Measurements from ENCODE around the gene MPL. TPM values are rescaled to one million over a fixed set of nuclear protein-coding genes. Genes with fewer than 3 reads are reported as not detected.

MPL gene
- total RNA-seq, 1 experiment from 2014 or later = not detected

DNA sequence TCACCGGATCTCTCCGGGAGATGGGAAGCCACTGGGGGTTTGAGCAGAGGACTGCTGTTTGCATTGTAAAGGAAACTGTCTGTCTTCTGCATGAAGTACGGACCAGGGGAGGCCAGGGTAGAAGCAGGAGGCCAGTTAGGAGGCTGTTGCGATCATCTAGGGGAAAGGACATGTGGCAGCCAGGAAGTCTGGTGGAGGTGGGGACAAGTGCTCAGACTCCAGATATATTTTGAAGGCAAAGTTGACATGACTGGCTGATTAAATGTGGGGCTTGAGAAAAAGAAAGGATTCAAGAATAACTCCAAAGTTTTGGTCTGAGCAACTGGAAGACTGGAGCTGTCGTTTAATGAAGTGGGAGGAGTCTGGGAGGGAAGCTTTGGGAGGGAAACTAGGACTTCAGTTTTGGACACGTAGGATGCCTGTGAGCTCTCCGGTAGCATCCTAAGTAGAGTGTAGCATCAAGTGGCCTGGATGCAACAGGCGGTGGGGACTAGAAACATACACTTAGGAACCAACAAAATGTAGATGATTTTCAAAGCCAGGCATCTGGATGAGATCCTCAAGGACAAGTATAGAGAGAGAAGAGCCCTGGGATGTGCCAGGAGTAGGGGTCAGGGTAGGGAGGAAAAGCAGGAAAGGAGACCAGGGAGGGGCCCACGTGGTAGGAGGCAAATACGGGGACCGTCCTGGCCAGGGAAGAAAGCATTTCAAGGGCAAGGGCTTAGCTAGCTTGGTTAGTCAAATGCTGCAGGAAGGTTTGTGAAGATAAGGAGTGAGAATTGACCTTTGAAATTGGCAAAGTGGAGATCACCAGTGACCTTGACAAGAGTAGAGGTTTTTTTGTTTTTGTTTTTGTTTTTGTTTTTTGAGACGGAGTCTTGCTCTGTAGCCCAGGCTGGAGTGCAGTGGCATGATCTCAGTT, 48.6 kb upstream of the MPL start:
- Histone ChIP-seq H3K4me1 (ENCODE audit: control insufficient read depth in 1 of 2, insufficient read depth in 2 of 2, low read length in 2 of 2) (peaks cover 16 to 31% of the 10 kb centered on the region in 2 experiments; a peak in 3 of 4 replicates), H2AFZ (ENCODE audit: low read depth, low read length, poor library complexity, severe bottlenecking) (no peak overlapping the region), H3K27ac (ENCODE audit: low read depth, low read length) (no peak overlapping the region), H3K9me3 (ENCODE audit: control insufficient read depth in 1 of 2, insufficient read depth in 1 of 2, low read depth in 1 of 2, low read length in 2 of 2) (no peaks in the 10 kb centered on the region), H3K9ac (ENCODE audit: low read length) (no peak overlapping the region), H3K9me2 (ENCODE audit: insufficient read depth) (no peaks in the 10 kb centered on the region), H3K36me3 (ENCODE audit: control insufficient read depth in 1 of 2, insufficient read depth in 2 of 2, low read length in 2 of 2) (no peaks in the 10 kb centered on the region), H4K20me1 (ENCODE audit: insufficient read depth) (no peaks in the 10 kb centered on the region), H3K79me2 (ENCODE audit: insufficient read depth, low read length) (no peaks in the 10 kb centered on the region), H3K4me3 (replicated peaks in 1 of 2; ENCODE audit: low read depth in 1 of 2, low read length in 2 of 2) (no peak overlapping the region), H3K4me2 (ENCODE audit: low read length) (no peak overlapping the region), H3K27me3 (ENCODE audit: insufficient read depth, low read length) (0 out of 2 replicates have a peak, but pooled peaks cover 3% of the 10 kb centered on the region)
- no peak for ATAC-seq
- intact Hi-C loops (cut with micrococcal nuclease) = no loop called here
- ChIA-PET POLR2A (no interaction called here), RAD21 (ENCODE audit: low non-redundant PET in 1 of 2, low total read pairs in 2 of 2, uncharacterized antibody in 2 of 2, unreplicated experiment in 2 of 2) (no interaction called here), CTCF (no interaction called here)
- no TSS peak for BruUV-seq (replicated peaks)
- DNase-seq (ENCODE audit: low read depth, low spot score) = no peak
- TF ChIP-seq POLR2A (IDR thresholded peaks at IDR 0.05; ENCODE audit: borderline replicate concordance, extremely low read depth, insufficient read depth, insufficient read length) = no peak
- TF ChIP-seq RAD21 (IDR thresholded peaks at IDR 0.05; ENCODE audit: low read depth) = no peak
- TF ChIP-seq YY1 (IDR thresholded peaks at IDR 0.05; ENCODE audit: extremely low read depth, insufficient replicate concordance, low read depth, low read length) = no peak
- no peak for TF ChIP-seq SP1 (IDR thresholded peaks at IDR 0.05; ENCODE audit: low read depth)
- TF ChIP-seq EGR1 (IDR thresholded peaks at IDR 0.05; ENCODE audit: low read depth) = no peak

DNA sequence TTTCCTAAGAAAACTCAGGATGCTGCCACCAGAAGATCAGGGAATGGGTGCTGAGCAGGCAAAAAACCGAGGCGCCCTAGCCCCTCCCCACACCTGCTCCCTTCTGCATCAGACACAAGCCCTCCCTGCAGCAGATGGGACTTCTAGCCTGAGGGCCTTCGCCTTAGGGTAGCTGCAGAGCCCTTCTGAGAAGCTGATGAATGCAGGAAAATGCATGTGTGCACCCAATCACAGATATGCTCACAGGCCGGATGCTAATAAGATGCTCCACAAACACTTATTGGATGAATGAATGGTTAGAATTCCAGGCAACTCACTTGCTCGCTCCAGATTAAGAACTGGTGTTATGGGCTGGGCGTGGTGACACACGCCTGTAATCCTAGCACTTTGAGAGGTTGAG, 45.4 kb upstream of the MPL start:
- H3K9me3 ChIP-seq (ENCODE audit: control insufficient read depth in 1 of 2, insufficient read depth in 1 of 2, low read depth in 1 of 2, low read length in 2 of 2) = no peaks in the 10 kb centered on the region
- H3K9ac ChIP-seq (ENCODE audit: low read length) = no peak overlapping the region
- no peak overlapping the region for H2AFZ ChIP-seq (ENCODE audit: low read depth, low read length, poor library complexity, severe bottlenecking)
- no peak for DNase-seq (ENCODE audit: low read depth, low spot score)
- no peaks in the 10 kb centered on the region for H4K20me1 ChIP-seq (ENCODE audit: insufficient read depth)
- BruUV-seq (replicated peaks) = no TSS peak
- ChIA-PET RAD21 (ENCODE audit: low non-redundant PET in 1 of 2, low total read pairs in 2 of 2, uncharacterized antibody in 2 of 2, unreplicated experiment in 2 of 2) (no interaction called here), CTCF (no interaction called here), POLR2A (no interaction called here)
- no peak overlapping the region for H3K4me2 ChIP-seq (ENCODE audit: low read length)
- peaks cover 8 to 16% of the 10 kb centered on the region in 2 experiments; a peak in 3 of 4 replicates for H3K4me1 ChIP-seq (ENCODE audit: control insufficient read depth in 1 of 2, insufficient read depth in 2 of 2, low read length in 2 of 2)
- H3K27ac ChIP-seq (ENCODE audit: low read depth, low read length) = no peak overlapping the region
- no peaks in the 10 kb centered on the region for H3K79me2 ChIP-seq (ENCODE audit: insufficient read depth, low read length)
- ATAC-seq = no peak
- H3K27me3 ChIP-seq (ENCODE audit: insufficient read depth, low read length) = 0 out of 2 replicates have a peak, but pooled peaks cover 3% of the 10 kb centered on the region
- no peaks in the 10 kb centered on the region for H3K9me2 ChIP-seq (ENCODE audit: insufficient read depth)
- no peaks in the 10 kb centered on the region for H3K36me3 ChIP-seq (ENCODE audit: control insufficient read depth in 1 of 2, insufficient read depth in 2 of 2, low read length in 2 of 2)
- H3K4me3 ChIP-seq (replicated peaks in 1 of 2; ENCODE audit: low read depth in 1 of 2, low read length in 2 of 2) = no peak overlapping the region
- intact Hi-C loops (cut with micrococcal nuclease) = no loop called here
- no peak for TF ChIP-seq ZNF274 (IDR thresholded peaks at IDR 0.05; ENCODE audit: low read depth, low read length)
- no peak for TF ChIP-seq POLR2A (IDR thresholded peaks at IDR 0.05; ENCODE audit: borderline replicate concordance, extremely low read depth, insufficient read depth, insufficient read length)
- no peak for TF ChIP-seq EZH2phosphoT487 (IDR thresholded peaks at IDR 0.05; ENCODE audit: borderline replicate concordance)
- no peak for TF ChIP-seq TCF7L2 (IDR thresholded peaks at IDR 0.05; ENCODE audit: borderline replicate concordance, extremely low read depth, insufficient read depth, insufficient read length)
- TF ChIP-seq, protein P1, sequence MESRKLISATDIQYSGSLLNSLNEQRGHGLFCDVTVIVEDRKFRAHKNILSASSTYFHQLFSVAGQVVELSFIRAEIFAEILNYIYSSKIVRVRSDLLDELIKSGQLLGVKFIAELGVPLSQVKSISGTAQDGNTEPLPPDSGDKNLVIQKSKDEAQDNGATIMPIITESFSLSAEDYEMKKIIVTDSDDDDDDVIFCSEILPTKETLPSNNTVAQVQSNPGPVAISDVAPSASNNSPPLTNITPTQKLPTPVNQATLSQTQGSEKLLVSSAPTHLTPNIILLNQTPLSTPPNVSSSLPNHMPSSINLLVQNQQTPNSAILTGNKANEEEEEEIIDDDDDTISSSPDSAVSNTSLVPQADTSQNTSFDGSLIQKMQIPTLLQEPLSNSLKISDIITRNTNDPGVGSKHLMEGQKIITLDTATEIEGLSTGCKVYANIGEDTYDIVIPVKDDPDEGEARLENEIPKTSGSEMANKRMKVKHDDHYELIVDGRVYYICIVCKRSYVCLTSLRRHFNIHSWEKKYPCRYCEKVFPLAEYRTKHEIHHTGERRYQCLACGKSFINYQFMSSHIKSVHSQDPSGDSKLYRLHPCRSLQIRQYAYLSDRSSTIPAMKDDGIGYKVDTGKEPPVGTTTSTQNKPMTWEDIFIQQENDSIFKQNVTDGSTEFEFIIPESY (IDR thresholded peaks at IDR 0.05; ENCODE audit: extremely low read depth, insufficient replicate concordance, low read length) = no peak
- TF ChIP-seq, protein P2, sequence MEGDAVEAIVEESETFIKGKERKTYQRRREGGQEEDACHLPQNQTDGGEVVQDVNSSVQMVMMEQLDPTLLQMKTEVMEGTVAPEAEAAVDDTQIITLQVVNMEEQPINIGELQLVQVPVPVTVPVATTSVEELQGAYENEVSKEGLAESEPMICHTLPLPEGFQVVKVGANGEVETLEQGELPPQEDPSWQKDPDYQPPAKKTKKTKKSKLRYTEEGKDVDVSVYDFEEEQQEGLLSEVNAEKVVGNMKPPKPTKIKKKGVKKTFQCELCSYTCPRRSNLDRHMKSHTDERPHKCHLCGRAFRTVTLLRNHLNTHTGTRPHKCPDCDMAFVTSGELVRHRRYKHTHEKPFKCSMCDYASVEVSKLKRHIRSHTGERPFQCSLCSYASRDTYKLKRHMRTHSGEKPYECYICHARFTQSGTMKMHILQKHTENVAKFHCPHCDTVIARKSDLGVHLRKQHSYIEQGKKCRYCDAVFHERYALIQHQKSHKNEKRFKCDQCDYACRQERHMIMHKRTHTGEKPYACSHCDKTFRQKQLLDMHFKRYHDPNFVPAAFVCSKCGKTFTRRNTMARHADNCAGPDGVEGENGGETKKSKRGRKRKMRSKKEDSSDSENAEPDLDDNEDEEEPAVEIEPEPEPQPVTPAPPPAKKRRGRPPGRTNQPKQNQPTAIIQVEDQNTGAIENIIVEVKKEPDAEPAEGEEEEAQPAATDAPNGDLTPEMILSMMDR (IDR thresholded peaks at IDR 0.05 in 2 of 3, conservative IDR thresholded peaks at IDR 0.05 in 1 of 3; ENCODE audit: borderline replicate concordance in 1 of 3, insufficient read depth in 1 of 3, low read depth in 2 of 3, low read length in 2 of 3) = no peak
- no peak for TF ChIP-seq FOSL1 (IDR thresholded peaks at IDR 0.05; ENCODE audit: low read depth)
- no peak for TF ChIP-seq SIN3A (IDR thresholded peaks at IDR 0.05; ENCODE audit: low read depth)
- TF ChIP-seq EGR1 (IDR thresholded peaks at IDR 0.05; ENCODE audit: low read depth) = no peak
